Esophagus squamous epithelium (tissue), 5 donors: ENCODE results near the gene PPP1R2B. TPM values are rescaled to one million over a fixed set of nuclear protein-coding genes. Genes with fewer than 3 reads are reported as not detected.

Experiments used
- DNase-seq: peaks from one replicate; lab custom pipeline; 2025; lab: John Stamatoyannopoulos, UW
- H3K27ac ChIP-seq, 4 donors: fragments of 200-600 bp; sonication (generic); one replicate each; pipeline ENCODE4 v1.5.1; 2016 to 2019; ENCODE audit warnings: mild to moderate bottlenecking in 1 of 4
- H3K27me3 ChIP-seq, 4 donors: fragments of 200-600 bp; sonication (generic); 1 replicate in 3 of 4; 2 replicates in 1 of 4; pipeline versions ENCODE4 v1.5.1 to v1.6.0; 2017 to 2021; ENCODE audit warnings: antibody characterized with exemption in 1 of 4
- H3K36me3 ChIP-seq, 3 donors: fragments of 200-600 bp; sonication (generic); one replicate each; pipeline ENCODE4 v1.5.1; 2016 to 2019
- H3K4me1 ChIP-seq, 3 donors: fragments of 200-600 bp; sonication (generic); one replicate each; pipeline ENCODE4 v1.5.1; 2017 to 2019
- H3K4me3 ChIP-seq, 4 donors: fragments of 200-600 bp; sonication (generic); 1 replicate in 3 of 4; 2 replicates in 1 of 4; pipeline ENCODE4 v1.5.1; 2016 to 2019; ENCODE audit warnings: mild to moderate bottlenecking in 2 of 4, moderate library complexity in 1 of 4
- H3K9me3 ChIP-seq, 3 donors: fragments of 200-600 bp; sonication (generic); one replicate each; pipeline ENCODE4 v1.5.1; 2016 to 2019
- CTCF ChIP-seq, 6 experiments: fragments of 450-650 bp in 4 of 6; fragments of 200-600 bp in 2 of 6; sonication (generic) in 2 of 6; IDR thresholded peaks; one replicate each; pipeline ENCODE4 v1.5.1; 2016 to 2019; ENCODE audit warnings: antibody characterized with exemption in 6 of 6, mild to moderate bottlenecking in 4 of 6, moderate library complexity in 4 of 6
- POLR2A ChIP-seq, 4 donors: fragments of 450-650 bp; IDR thresholded peaks; one replicate each; pipeline ENCODE4 v1.6.1; 2017; ENCODE audit warnings: antibody characterized with exemption in 4 of 4, mild to moderate bottlenecking in 4 of 4, moderate library complexity in 3 of 4
- WGBS, 2 donors: methylation state at CpG; one replicate each; pipeline ENCODE4 v1.1.5; 2018; 5-methylcytosine and 5-hydroxymethylcytosine counted together
- intact Hi-C: fragments of 100-400 bp; cut with DNase I; formaldehyde crosslinking; loops from one replicate; pipeline ENCODE4 v1.15.0; 2022
- small RNA-seq, 4 donors: library from RNA; depleted of rRNA; stranded (forward); fragments of <200 nt; gene quantifications; one replicate each; pipeline ENCODE3, GENCODE V24; 2016
- total RNA-seq, 4 donors: library from RNA; depleted of rRNA; stranded (reverse); fragments of >200 nt; gene quantifications; one replicate each; pipeline ENCODE4 v1.1.0, GENCODE V29; 2016
- donor health status: DM: yes; HTN: yes; CAD: no.

The PPP1R2B gene
- total RNA-seq, 4 donors from 2014 or later, result 0.12 TPM; not detected in 3

- H3K9me3 ChIP-seq, result no peaks in the 10 kb centered on the region
- H3K36me3 ChIP-seq, result no peaks in the 10 kb centered on the region
- WGBS, 2 donors, result 59 to 62% methylated on average over 2 of the region's 2 CpGs
- no peaks in the 10 kb centered on the region for H3K4me1 ChIP-seq
- no peaks in the 10 kb centered on the region for H3K27me3 ChIP-seq
- no peak overlapping the region for H3K27ac ChIP-seq
- TF ChIP-seq CTCF (IDR thresholded peaks at IDR 0.05), result no peak
- no peak for TF ChIP-seq POLR2A (IDR thresholded peaks at IDR 0.05)
- intact Hi-C loops, result no loop called here
- no peak overlapping the region for H3K4me3 ChIP-seq
- no peak for DNase-seq
Observed at GRCh38 chr5:156888520-156888919, 38.4 kb downstream of the PPP1R2B start.

GRCh38 chr5:156892223-156892622 lies 42.1 kb downstream of the PPP1R2B start:
- no peaks in the 10 kb centered on the region for H3K4me1 ChIP-seq
- intact Hi-C loops, result no loop called here
- H3K27ac ChIP-seq, result no peak overlapping the region
- TF ChIP-seq POLR2A (IDR thresholded peaks at IDR 0.05) (no peak), CTCF (IDR thresholded peaks at IDR 0.05) (no peak)
- H3K4me3 ChIP-seq, result no peak overlapping the region
- no peak for DNase-seq
- no peaks in the 10 kb centered on the region for H3K36me3 ChIP-seq
- 50% methylated on average over 1 of the region's 1 CpG for WGBS, 2 donors
- no peaks in the 10 kb centered on the region for H3K9me3 ChIP-seq
- peaks cover 0 to 5% (median 0%) of the 10 kb centered on the region in 4 donors for H3K27me3 ChIP-seq

- TF ChIP-seq POLR2A (IDR thresholded peaks at IDR 0.05) (no peak), CTCF (IDR thresholded peaks at IDR 0.05) (no peak)
- intact Hi-C loops, result no loop called here
- no peak for DNase-seq
- H3K36me3 ChIP-seq, result no peaks in the 10 kb centered on the region
- no peak overlapping the region for H3K27ac ChIP-seq
- H3K4me3 ChIP-seq, result no peak overlapping the region
- no peaks in the 10 kb centered on the region for H3K9me3 ChIP-seq
- 50 to 69% methylated on average over 3 to 4 of the region's 4 CpGs for WGBS, 2 donors
- H3K27me3 ChIP-seq, result peaks cover 0 to 5% (median 0%) of the 10 kb centered on the region in 4 donors
- H3K4me1 ChIP-seq, result no peaks in the 10 kb centered on the region
Observed at GRCh38 chr5:156892864-156893263, 42.8 kb downstream of the PPP1R2B start.

- Histone ChIP-seq H3K27ac (no peak overlapping the region), H3K4me1 (no peaks in the 10 kb centered on the region), H3K27me3 (peaks cover 0 to 5% (median 0%) of the 10 kb centered on the region in 4 donors), H3K36me3 (no peaks in the 10 kb centered on the region), H3K9me3 (no peaks in the 10 kb centered on the region), H3K4me3 (no peak overlapping the region)
- no peak for TF ChIP-seq CTCF (IDR thresholded peaks at IDR 0.05)
- DNase-seq, result no peak
- 20 to 38% methylated on average over 1 of the region's 1 CpG for WGBS, 2 donors
- intact Hi-C loops, result no loop called here
Observed at GRCh38 chr5:156893517-156893916, 43.4 kb downstream of the PPP1R2B start.

GRCh38 chr5:156896546-156896945 lies 46.5 kb downstream of the PPP1R2B start:
- H3K9me3 ChIP-seq, result no peaks in the 10 kb centered on the region
- TF ChIP-seq POLR2A (IDR thresholded peaks at IDR 0.05) (no peak), CTCF (IDR thresholded peaks at IDR 0.05) (no peak)
- intact Hi-C loops, result no loop called here
- H3K36me3 ChIP-seq, result no peaks in the 10 kb centered on the region
- no peak for DNase-seq
- no peak overlapping the region for H3K4me3 ChIP-seq
- H3K4me1 ChIP-seq, result no peaks in the 10 kb centered on the region
- 47 to 59% methylated on average over 6 to 7 of the region's 7 CpGs for WGBS, 2 donors
- peaks cover 0 to 5% (median 0%) of the 10 kb centered on the region in 4 donors for H3K27me3 ChIP-seq
- no peak overlapping the region for H3K27ac ChIP-seq

Small RNAs within 50 kb of the gene (small RNA-seq; reads per million reads assigned to genes)
- 0 reads per million in 4 donors for gene RNU6-556P

Other genes with a start within 250 kb of the PPP1R2B start
- not detected for gene TIMD4, start 112.9 kb downstream of the PPP1R2B start, total RNA-seq
- gene HAVCR1, start 208.8 kb downstream of the PPP1R2B start, total RNA-seq, result under 1 TPM in 1 of 4 donors, not detected in 3; 0.19 TPM